Measurements from ENCODE around the gene NDUFAF2.
A peak's percentile ranks its signal among the peaks of the same experiment; 100 is the strongest.

Gene NDUFAF2

DNA sequence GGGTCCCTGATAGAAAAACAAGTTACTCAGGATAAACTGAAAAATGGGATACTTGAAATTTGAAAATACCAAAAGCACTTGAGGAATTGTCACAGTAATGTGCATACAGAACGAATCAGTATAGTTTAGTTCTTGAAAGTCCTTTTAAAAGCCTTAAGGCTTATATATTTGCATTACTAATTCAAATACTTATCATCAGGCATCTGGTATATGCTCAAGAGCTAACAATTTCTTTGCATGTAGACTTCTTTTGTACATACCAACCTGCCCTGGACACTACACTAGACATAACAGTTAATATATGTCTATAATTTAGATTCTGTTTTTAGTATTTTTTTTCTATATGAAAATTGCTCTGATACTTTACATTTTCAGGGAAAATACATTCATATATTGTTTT, 174.1 kb downstream of the NDUFAF2 start:
- DNase-seq (ENCODE audit: extremely low read depth, low read depth), result no peak
- no peak overlapping the region for H3K4me3 ChIP-seq (replicated peaks; ENCODE audit: low read depth, low read length)
- TF ChIP-seq, protein P1, sequence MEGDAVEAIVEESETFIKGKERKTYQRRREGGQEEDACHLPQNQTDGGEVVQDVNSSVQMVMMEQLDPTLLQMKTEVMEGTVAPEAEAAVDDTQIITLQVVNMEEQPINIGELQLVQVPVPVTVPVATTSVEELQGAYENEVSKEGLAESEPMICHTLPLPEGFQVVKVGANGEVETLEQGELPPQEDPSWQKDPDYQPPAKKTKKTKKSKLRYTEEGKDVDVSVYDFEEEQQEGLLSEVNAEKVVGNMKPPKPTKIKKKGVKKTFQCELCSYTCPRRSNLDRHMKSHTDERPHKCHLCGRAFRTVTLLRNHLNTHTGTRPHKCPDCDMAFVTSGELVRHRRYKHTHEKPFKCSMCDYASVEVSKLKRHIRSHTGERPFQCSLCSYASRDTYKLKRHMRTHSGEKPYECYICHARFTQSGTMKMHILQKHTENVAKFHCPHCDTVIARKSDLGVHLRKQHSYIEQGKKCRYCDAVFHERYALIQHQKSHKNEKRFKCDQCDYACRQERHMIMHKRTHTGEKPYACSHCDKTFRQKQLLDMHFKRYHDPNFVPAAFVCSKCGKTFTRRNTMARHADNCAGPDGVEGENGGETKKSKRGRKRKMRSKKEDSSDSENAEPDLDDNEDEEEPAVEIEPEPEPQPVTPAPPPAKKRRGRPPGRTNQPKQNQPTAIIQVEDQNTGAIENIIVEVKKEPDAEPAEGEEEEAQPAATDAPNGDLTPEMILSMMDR (IDR thresholded peaks at IDR 0.05; ENCODE audit: low read depth, low read length, missing control alignments), result no peak

DNA sequence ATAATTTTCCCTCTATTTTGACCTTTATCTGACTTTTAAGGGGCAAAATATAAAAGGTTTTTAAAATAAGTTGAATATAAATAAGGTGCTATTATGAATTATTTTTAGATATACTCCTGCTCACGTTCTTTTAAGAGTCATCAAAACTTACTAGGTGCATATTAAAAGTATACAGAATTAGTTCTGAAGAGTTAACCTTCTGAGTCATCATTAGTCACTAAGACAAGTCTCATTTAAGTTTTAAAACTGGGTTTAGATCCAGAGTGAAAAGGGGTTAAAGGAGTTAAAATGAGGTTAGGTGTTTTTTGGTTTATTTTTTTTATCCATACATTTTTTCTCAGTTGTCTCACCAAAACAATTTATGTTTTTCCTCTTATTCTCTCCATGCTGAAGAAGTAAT, 175.5 kb downstream of the NDUFAF2 start:
- TF ChIP-seq, protein P1 (IDR thresholded peaks at IDR 0.05; ENCODE audit: low read depth, low read length, missing control alignments), result no peak
- no peak overlapping the region for H3K4me3 ChIP-seq (replicated peaks; ENCODE audit: low read depth, low read length)
- no peak for DNase-seq (ENCODE audit: extremely low read depth, low read depth)

DNA sequence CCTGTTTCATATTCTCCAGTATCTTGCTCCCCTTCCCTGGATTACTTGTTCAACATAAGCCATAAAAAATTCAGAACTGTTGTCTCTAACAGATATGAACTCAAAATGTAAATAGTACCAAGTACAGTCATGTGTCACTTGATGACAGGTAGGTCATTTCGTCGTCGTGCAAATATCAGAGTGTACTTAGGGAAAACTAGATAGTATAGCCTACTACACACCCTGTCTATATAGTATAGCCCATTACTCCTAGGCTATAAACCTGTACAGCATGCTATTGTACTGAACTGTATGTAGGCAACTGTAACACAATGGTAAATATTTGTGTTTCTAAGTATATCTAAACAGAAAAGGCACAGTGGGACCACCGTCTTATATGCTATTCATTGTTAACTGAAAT, 178.1 kb downstream of the NDUFAF2 start:
- no peak overlapping the region for H3K4me3 ChIP-seq (replicated peaks; ENCODE audit: low read depth, low read length)
- DNase-seq (ENCODE audit: extremely low read depth, low read depth), result no peak
- TF ChIP-seq, protein P1 (IDR thresholded peaks at IDR 0.05; ENCODE audit: low read depth, low read length, missing control alignments), result no peak

DNA sequence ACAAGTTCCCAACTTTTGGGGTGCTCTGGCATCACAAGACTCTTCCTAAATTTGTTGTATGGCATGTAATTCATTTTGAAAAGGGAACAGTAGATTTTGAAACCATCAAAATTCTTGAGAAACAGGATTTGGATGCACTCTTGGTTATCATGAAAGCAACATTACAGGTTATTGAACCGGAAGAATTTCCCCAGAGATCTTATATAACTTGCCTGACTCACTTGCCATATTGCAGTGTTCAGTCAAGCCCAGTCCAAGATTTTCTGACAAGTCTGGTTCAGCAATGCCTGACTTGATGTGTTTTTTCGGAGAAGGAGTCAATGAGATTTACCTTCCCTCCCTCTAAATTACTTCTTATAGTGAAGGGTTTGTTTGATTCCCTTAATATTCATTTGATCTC, 185.3 kb downstream of the NDUFAF2 start:
- H3K4me3 ChIP-seq (replicated peaks; ENCODE audit: low read depth, low read length), result no peak overlapping the region
- TF ChIP-seq, protein P1 (IDR thresholded peaks at IDR 0.05; ENCODE audit: low read depth, low read length, missing control alignments), result no peak
- DNase-seq (ENCODE audit: extremely low read depth, low read depth), result no peak

DNA sequence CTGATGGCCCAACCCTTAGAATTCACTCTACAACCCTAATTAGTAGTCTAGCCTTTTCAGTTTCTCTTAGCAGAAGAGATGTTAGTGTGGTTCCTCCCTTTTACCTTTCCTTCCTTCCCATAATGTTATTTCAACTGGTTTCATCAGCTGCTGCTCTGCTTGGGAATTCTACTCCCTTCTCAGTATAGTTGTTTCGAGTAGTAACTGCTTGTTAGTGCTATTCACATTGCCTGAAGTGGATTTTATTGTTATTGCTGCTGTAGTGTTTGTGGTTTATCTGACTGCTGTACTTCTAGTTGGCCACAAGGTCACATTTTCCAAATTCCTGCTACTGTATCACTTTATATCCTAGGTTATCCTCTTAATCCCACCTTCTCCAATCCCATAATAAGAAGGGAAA, 187.6 kb downstream of the NDUFAF2 start:
- TF ChIP-seq, protein P1 (IDR thresholded peaks at IDR 0.05; ENCODE audit: low read depth, low read length, missing control alignments), result no peak
- H3K4me3 ChIP-seq (replicated peaks; ENCODE audit: low read depth, low read length), result no peak overlapping the region
- no peak for DNase-seq (ENCODE audit: extremely low read depth, low read depth)

DNA sequence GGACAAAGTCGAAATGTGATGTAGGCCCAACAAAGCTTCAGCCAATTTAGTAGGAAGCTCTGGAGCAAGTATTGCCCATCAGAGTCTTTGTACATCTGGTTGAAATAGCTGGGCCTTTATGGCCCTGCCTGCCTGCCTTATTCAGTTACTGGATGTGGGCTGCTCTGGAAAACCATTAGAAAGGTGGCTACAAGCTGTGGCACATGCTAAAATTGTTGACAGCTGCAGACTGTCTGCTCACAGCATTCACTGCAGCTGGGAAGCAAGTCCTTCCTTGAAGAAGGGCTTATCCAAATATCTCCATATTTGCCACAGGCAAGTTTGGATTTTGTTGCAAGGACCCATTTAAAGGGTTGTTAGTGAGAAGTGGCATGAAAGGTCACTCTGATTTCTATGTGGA, 192.8 kb downstream of the NDUFAF2 start:
- no peak overlapping the region for H3K4me3 ChIP-seq (replicated peaks; ENCODE audit: low read depth, low read length)
- TF ChIP-seq, protein P1 (IDR thresholded peaks at IDR 0.05; ENCODE audit: low read depth, low read length, missing control alignments), result no peak
- DNase-seq (ENCODE audit: extremely low read depth, low read depth), result no peak

DNA sequence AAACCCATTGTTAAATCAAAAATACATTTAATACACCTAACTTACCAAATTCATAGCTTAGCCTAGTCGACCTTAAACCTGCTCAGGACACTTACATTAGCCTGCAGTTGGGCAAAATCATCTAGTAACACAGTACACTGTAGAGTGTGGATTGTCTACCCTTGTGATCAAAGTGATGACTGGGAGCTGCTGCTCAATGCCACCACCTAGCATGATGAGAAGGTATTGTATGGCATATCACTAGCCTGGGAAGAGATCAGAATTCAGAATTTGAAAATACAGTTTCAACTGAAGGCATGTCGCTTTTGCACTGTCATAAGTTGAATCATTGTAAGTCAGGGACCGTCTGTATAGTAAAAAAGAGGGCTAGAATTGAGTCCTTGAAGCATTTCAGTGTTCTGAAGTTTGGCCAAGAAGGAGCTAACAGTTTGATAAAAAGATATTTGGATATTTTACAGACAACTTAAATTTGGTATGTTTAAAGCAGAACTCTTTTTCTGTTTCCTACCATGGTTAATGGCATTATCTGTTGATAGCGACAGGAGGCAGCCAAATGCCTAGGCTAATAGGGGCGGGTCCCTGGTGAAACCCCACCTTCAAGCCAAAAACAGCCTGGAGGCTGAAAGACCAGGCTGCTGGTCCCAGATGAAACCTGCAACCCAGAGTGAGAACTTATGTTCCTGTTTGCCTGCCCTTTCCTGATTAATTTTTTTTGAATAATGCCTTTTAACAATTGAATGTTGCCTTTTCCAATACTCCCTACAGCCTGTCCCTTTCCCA, 194.3 kb downstream of the NDUFAF2 start:
- H3K4me3 ChIP-seq (replicated peaks; ENCODE audit: low read depth, low read length), result no peak overlapping the region
- TF ChIP-seq, protein P1 (IDR thresholded peaks at IDR 0.05; ENCODE audit: low read depth, low read length, missing control alignments), result peak; percentile 37
- no peak for DNase-seq (ENCODE audit: extremely low read depth, low read depth)

Measured in HFF-Myc (cell line).